GM21515 (cell line): ENCODE measurements around the gene ARF3.
A peak's percentile ranks its signal among the peaks of the same experiment; 100 is the strongest.

Experiments used
- ATAC-seq: cut with Tn5 transposase; IDR thresholded peaks from one replicate; pipeline ENCODE4 v1.9.1; 2021; ENCODE audit not compliant: unreplicated experiment

Gene ARF3

GRCh38 chr12:48967991-48968390, 10.7 kb upstream of the ARF3 start:
- ATAC-seq, result no peak

GRCh38 chr12:48966177-48966895, 9.0 kb upstream of the ARF3 start:
- ATAC-seq, result no peak

- no peak for ATAC-seq
Measured at GRCh38 chr12:48965298-48965838, 8.1 kb upstream of the ARF3 start.

- no peak for ATAC-seq
Measured at GRCh38 chr12:48961801-48962200, 4.5 kb upstream of the ARF3 start.

GRCh38 chr12:48961331-48961730, 4.0 kb upstream of the ARF3 start:
- no peak for ATAC-seq

GRCh38 chr12:48960834-48961233, 3.5 kb upstream of the ARF3 start:
- ATAC-seq, result no peak

- ATAC-seq, result no peak
Measured at GRCh38 chr12:48958049-48958388, 732 bp upstream of the ARF3 start.

- peak; percentile 12 for ATAC-seq
Measured at GRCh38 chr12:48956279-48957140, 777 bp downstream of the ARF3 start.

- no peak for ATAC-seq
Measured at GRCh38 chr12:48954841-48955501, 2.3 kb downstream of the ARF3 start.

GRCh38 chr12:48954061-48954460, 3.2 kb downstream of the ARF3 start:
- no peak for ATAC-seq

- ATAC-seq, result no peak
Measured at GRCh38 chr12:48952691-48953090, 4.6 kb downstream of the ARF3 start.

- no peak for ATAC-seq
Measured at GRCh38 chr12:48947727-48948126, 9.6 kb downstream of the ARF3 start.

GRCh38 chr12:48946943-48947342, 10.3 kb downstream of the ARF3 start:
- ATAC-seq, result no peak

GRCh38 chr12:48946205-48946604, 11.1 kb downstream of the ARF3 start:
- no peak for ATAC-seq

- ATAC-seq, result no peak
Measured at GRCh38 chr12:48943221-48943620, 14.1 kb downstream of the ARF3 start.

GRCh38 chr12:48940181-48940580, 17.1 kb downstream of the ARF3 start:
- ATAC-seq, result no peak

GRCh38 chr12:48938805-48939204, 18.5 kb downstream of the ARF3 start:
- no peak for ATAC-seq

GRCh38 chr12:48937170-48937569, 20.1 kb downstream of the ARF3 start:
- ATAC-seq, result no peak

GRCh38 chr12:48936379-48936979, 20.8 kb downstream of the ARF3 start:
- no peak for ATAC-seq

GRCh38 chr12:48934312-48934706, 23.0 kb downstream of the ARF3 start:
- ATAC-seq, result no peak

GRCh38 chr12:48933664-48934311, 23.5 kb downstream of the ARF3 start:
- ATAC-seq, result no peak
